ENCODE results near the gene NHERF1.

NHERF1 gene

GRCh38 chr17:74756891-74757290 is 8.5 kb downstream of the NHERF1 start:
- H3K4me3 ChIP-seq (ENCODE audit: low read depth, low read length): no peak overlapping the region
- TF ChIP-seq CTCF (IDR thresholded peaks at IDR 0.05; ENCODE audit: low read depth, low read length): no peak

- TF ChIP-seq CTCF (IDR thresholded peaks at IDR 0.05; ENCODE audit: low read depth, low read length): no peak
Measured at GRCh38 chr17:74757502-74757901, 9.1 kb downstream of the NHERF1 start.

GRCh38 chr17:74757931-74758847 is 9.8 kb downstream of the NHERF1 start:
- H3K4me3 ChIP-seq (ENCODE audit: low read depth, low read length): no peak overlapping the region
- TF ChIP-seq CTCF (IDR thresholded peaks at IDR 0.05; ENCODE audit: low read depth, low read length): no peak

More at GRCh38 chr17:74757502-74757901, 9.1 kb downstream of the NHERF1 start:
- no peak overlapping the region for H3K4me3 ChIP-seq (ENCODE audit: low read depth, low read length)

GRCh38 chr17:74758848-74759168 is 10.4 kb downstream of the NHERF1 start:
- H3K4me3 ChIP-seq (ENCODE audit: low read depth, low read length): no peak overlapping the region
- TF ChIP-seq CTCF (IDR thresholded peaks at IDR 0.05; ENCODE audit: low read depth, low read length): no peak

- no peak overlapping the region for H3K4me3 ChIP-seq (ENCODE audit: low read depth, low read length)
- TF ChIP-seq CTCF (IDR thresholded peaks at IDR 0.05; ENCODE audit: low read depth, low read length): no peak
Measured at GRCh38 chr17:74759243-74759801, 10.9 kb downstream of the NHERF1 start.

GRCh38 chr17:74759941-74760340 is 11.5 kb downstream of the NHERF1 start:
- no peak overlapping the region for H3K4me3 ChIP-seq (ENCODE audit: low read depth, low read length)
- TF ChIP-seq CTCF (IDR thresholded peaks at IDR 0.05; ENCODE audit: low read depth, low read length): no peak

- H3K4me3 ChIP-seq (ENCODE audit: low read depth, low read length): no peak overlapping the region
- TF ChIP-seq CTCF (IDR thresholded peaks at IDR 0.05; ENCODE audit: low read depth, low read length): no peak
Measured at GRCh38 chr17:74760404-74761105, 12.1 kb downstream of the NHERF1 start.
